GM18951 (cell line): Measurements from ENCODE around the gene ATAD2B.

Experiments
- POLR2A ChIP-seq: IDR thresholded peaks from 4 replicates; pipeline ENCODE4 v1.6.1; 2011; ENCODE audit warnings: mild to moderate bottlenecking; ENCODE audit not compliant: insufficient read length, insufficient read depth; ENCODE audit errors: extremely low read depth
- in situ Hi-C: fragments of 300-500 bp; cut with MboI; formaldehyde crosslinking; loops from one replicate; pipeline ENCODE4 v1.12.0; 2022; ENCODE audit warnings: low sequenced_read_pairs, mixed read lengths, inconsistent platforms; ENCODE audit not compliant: unreplicated experiment

Gene ATAD2B

GRCh38 chr2:23839919-23840578, 86.9 kb downstream of the ATAD2B start:
- in situ Hi-C loops: no loop called here
- no peak for TF ChIP-seq POLR2A

GRCh38 chr2:23838996-23839395, 87.9 kb downstream of the ATAD2B start:
- in situ Hi-C loops: no loop called here

GRCh38 chr2:23838581-23838980, 88.3 kb downstream of the ATAD2B start:
- TF ChIP-seq POLR2A: no peak
- in situ Hi-C loops: no loop called here

More at GRCh38 chr2:23838996-23839395, 87.9 kb downstream of the ATAD2B start:
- TF ChIP-seq POLR2A: no peak

- in situ Hi-C loops: no loop called here
- no peak for TF ChIP-seq POLR2A
These were observed 89.1 kb downstream of the ATAD2B start for GRCh38 chr2:23837871-23838270.

GRCh38 chr2:23836971-23837565, 89.9 kb downstream of the ATAD2B start:
- in situ Hi-C loops: no loop called here
- TF ChIP-seq POLR2A: no peak

GRCh38 chr2:23836505-23836904, 90.4 kb downstream of the ATAD2B start:
- in situ Hi-C loops: no loop called here
- no peak for TF ChIP-seq POLR2A

GRCh38 chr2:23835988-23836387, 90.9 kb downstream of the ATAD2B start:
- no peak for TF ChIP-seq POLR2A
- in situ Hi-C loops: no loop called here

- in situ Hi-C loops: no loop called here
- no peak for TF ChIP-seq POLR2A
These were observed 91.5 kb downstream of the ATAD2B start for GRCh38 chr2:23835423-23835822.

GRCh38 chr2:23828986-23829385, 97.9 kb downstream of the ATAD2B start:
- in situ Hi-C loops: no loop called here
- TF ChIP-seq POLR2A: no peak

GRCh38 chr2:23828256-23828980, 98.5 kb downstream of the ATAD2B start:
- no peak for TF ChIP-seq POLR2A
- in situ Hi-C loops: no loop called here

- no peak for TF ChIP-seq POLR2A
- in situ Hi-C loops: no loop called here
These were observed 99.6 kb downstream of the ATAD2B start for GRCh38 chr2:23827287-23827686.

- no peak for TF ChIP-seq POLR2A
- in situ Hi-C loops: no loop called here
These were observed 100.2 kb downstream of the ATAD2B start for GRCh38 chr2:23826771-23827170.

- in situ Hi-C loops: no loop called here
- TF ChIP-seq POLR2A: no peak
These were observed 100.9 kb downstream of the ATAD2B start for GRCh38 chr2:23826040-23826439.

GRCh38 chr2:23824777-23825212, 102.1 kb downstream of the ATAD2B start:
- TF ChIP-seq POLR2A: no peak
- in situ Hi-C loops: no loop called here

GRCh38 chr2:23823863-23824262, 103.1 kb downstream of the ATAD2B start:
- in situ Hi-C loops: no loop called here
- TF ChIP-seq POLR2A: no peak
